GM03348 (cell line): Measurements from ENCODE around the gene SORBS2.
"Not testable (repeated sequence)": the region's sequence is repeated elsewhere in the genome, so short reads cannot be mapped to it uniquely, and the experiment has no call there.

ENCODE experiments used
- DNase-seq: peaks from one replicate; pipeline ENCODE4 v3.0.0; 2012; ENCODE audit warnings: low spot score

Gene SORBS2, protein sequence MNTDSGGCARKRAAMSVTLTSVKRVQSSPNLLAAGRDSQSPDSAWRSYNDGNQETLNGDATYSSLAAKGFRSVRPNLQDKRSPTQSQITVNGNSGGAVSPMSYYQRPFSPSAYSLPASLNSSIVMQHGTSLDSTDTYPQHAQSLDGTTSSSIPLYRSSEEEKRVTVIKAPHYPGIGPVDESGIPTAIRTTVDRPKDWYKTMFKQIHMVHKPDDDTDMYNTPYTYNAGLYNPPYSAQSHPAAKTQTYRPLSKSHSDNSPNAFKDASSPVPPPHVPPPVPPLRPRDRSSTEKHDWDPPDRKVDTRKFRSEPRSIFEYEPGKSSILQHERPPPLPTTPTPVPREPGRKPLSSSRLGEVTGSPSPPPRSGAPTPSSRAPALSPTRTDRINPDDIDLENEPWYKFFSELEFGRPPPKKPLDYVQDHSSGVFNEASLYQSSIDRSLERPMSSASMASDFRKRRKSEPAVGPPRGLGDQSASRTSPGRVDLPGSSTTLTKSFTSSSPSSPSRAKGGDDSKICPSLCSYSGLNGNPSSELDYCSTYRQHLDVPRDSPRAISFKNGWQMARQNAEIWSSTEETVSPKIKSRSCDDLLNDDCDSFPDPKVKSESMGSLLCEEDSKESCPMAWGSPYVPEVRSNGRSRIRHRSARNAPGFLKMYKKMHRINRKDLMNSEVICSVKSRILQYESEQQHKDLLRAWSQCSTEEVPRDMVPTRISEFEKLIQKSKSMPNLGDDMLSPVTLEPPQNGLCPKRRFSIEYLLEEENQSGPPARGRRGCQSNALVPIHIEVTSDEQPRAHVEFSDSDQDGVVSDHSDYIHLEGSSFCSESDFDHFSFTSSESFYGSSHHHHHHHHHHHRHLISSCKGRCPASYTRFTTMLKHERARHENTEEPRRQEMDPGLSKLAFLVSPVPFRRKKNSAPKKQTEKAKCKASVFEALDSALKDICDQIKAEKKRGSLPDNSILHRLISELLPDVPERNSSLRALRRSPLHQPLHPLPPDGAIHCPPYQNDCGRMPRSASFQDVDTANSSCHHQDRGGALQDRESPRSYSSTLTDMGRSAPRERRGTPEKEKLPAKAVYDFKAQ (N-terminal part only)

GRCh38 chr4:185811509-185812364, at the start of gene SORBS2:
TSS of gene SORBS2 (minus strand) at chr4:185812194. CDS start at chr4:185690571, 121,623 bp downstream.
- DNase-seq, result no peak

DNA sequence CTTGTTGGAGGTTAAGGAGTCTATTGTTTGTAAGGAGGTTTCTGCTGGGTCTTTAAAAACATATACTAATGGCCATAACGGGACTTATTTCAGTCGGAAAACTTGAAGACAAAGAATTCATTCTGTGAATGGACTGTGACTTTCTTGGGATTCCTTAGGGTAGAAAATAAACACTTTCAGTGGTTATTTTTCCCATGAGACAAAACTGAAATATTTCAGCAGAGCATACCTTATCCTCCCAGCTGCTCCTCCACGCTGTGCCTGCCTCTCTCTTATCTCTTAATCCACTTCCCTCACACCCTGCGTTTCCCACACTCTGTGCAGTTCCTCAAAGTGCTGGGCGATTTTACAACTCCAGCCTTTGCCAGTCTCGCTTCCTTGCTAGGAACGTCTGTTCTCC, 47.1 kb upstream of the SORBS2 start:
- no peak for DNase-seq

DNA sequence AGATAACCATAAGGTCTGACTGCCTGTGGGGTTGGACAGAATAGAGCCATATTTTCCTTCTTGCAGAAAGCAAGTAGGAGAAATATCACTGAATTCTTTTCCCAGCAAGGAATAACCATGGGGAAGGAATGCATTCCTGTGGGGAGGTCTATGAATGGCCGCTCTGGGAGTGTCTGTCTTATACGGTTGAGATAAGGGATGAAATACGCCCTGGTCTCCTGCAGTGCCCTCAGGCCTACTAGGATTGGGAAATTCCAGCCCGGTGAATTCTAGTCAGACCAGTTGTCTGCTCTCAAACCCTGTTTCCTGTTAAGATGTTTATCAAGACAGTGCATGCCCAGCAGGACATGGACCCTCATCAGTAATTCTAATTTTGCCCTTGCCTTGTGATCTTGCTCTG, 45.6 kb upstream of the SORBS2 start:
- not testable (repeated sequence) for DNase-seq

GRCh38 chr4:185853841-185854240, 41.8 kb upstream of the SORBS2 start:
- no peak for DNase-seq

DNA sequence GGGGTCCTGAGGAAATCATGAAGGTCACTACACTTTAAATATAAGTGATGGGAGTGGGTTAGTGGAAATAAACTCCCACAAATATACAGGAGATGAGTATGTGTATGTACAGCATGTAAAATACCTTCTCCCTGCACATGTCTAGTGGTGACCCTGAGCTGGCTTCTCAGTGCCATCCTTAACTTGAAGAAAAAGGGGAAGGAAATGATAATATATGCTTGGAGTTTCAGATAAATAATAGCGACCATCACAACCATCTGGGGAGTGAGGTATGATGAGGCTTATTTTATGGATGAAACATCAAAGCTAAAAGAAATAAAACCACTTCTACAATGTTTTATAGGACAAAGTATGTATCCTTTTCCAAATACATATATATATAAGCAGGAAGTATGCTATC, 41.0 kb upstream of the SORBS2 start:
- no peak for DNase-seq

GRCh38 chr4:185849664-185850550, 37.9 kb upstream of the SORBS2 start:
- DNase-seq, result peak; percentile 50

DNA sequence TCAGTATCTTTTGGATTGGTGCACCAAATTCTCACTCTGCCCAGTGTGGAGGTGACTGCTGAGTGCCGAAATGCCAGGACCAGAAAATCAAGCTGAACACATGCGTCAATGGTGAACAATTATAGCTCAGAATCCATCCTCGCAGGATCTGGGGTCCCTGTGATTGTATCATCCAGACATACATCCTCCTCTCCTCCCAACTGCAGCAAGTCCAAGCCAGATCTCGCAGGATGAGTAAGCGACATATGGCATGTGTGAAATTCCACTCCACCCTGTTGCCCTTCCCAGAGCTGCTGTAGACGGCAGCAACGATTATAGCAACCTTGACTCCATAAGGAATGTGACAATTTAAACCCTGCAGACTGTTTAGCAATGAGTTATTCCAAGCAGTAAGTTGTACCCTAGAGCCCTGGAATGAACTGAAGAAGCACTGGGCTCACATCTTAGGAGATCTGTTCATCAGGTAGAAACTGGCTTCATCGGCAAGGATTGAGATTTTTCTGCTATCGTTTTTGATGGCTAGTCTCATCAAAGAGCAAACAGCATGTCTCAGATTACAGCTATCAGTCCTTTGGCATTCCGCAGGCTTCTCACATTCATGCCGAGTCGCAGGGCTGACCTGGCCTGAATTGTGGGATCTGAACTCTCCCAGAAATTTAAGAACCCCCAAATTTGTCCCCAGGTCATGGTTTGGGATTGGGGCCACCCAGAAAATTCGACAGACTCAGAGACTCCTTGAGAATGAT, 35.5 kb upstream of the SORBS2 start:
- peak; percentile 77 for DNase-seq

DNA sequence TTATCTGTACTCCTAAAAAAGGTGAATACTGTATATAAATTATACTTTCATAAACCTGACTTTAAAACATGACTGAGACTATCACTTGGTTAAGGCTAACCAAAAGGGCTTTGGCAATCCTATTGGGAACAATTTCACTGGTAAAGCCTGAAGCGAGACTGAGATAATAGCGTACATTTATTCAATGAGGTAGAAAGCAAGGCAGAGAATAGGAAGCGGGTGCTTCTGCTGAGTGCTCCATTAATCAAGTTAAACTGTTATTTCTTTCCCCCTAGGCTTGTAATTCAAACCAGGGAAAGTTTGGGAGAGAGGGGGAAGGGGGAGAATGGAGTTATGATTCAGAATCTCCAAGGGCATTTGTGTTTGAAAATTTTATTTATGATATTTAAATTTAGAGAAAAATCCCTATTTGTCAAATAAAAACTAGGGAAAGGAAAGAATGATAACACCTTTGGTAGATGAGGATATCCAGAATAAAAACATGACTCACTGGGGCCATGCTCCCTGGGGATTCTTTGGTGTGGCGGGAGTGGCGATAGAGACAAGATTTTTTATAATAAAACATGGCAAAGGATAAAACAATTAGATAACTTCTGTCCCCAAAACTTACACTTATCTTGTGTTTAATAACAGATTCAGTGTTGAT, 34.6 kb upstream of the SORBS2 start:
- DNase-seq, result no peak

DNA sequence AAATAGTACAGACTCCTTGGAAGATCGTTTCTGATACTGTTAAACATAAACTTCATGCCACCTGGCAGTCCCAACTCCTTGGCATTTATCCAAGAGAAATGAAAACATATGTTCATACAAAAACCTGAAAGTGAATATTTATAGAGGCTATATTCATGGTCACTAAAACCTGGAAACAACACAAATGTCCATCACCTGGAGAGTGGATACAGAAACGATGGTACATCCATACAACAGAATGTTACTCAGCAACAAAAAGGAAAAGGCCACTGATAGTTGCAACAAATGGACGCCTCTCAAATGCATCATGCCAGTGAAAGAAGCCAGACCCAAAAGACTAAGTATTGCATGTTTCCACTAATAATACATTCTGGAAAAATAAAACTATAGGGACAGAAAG, 34.0 kb upstream of the SORBS2 start:
- DNase-seq, result no peak

DNA sequence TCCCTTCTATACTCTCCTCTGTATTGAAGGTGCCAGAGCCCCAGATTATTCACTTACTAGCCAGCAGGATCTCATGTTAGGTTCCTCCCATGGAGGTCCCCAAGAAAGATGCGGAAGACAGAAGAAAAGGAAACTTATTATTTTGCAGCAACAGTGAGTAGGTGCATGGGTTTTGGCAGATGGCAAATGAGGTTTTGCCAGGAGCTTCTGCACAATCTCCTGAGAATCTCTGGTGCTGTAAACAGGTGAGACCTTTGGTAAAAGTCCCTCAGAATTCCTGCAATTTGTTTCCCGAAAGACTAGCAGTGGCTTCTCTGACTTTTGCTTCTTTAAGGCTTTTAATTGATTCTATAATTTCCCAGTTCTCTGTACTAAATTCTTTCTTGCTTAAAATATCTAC, 29.5 kb upstream of the SORBS2 start:
- DNase-seq, result no peak

- DNase-seq, result no peak
Measured at GRCh38 chr4:185840953-185841352, 29.0 kb upstream of the SORBS2 start.

- no peak for DNase-seq
Measured at GRCh38 chr4:185840201-185840600, 28.2 kb upstream of the SORBS2 start.

GRCh38 chr4:185839770-185840169, 27.8 kb upstream of the SORBS2 start:
- no peak for DNase-seq

GRCh38 chr4:185839194-185839712, 27.3 kb upstream of the SORBS2 start:
- DNase-seq, result peak; percentile 88

DNA sequence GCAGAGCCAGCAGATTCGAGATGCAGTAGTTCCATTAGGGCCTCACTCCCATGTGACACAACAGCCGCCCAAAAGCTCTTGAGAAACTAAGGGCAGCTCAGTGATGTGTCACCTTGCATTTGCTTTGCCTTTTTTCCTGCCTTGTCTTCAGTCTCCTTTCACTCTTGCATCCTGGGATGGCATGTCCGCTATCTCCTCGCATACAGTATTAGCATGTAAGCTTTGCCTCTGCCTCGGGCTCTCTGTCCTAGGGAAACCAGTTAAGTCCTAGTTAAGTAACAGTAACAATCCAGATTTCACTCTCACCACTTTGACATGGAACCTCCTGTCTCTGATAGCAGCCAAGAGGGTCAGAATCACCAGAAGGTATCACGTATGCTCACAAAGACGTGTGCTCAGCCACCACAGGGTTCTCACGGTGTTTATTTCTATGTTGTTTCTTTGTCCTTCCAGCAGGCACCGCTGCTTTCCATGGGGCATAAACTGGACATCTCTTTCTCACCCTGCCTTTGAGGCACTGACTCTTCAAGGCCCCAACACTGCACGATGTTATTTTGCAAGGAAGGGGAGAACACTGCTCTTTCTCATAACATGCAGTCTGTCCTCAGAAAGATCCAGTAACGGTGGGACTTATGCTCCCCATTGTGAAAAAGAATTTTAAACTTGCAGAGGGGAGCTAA, 26.7 kb upstream of the SORBS2 start:
- no peak for DNase-seq

DNA sequence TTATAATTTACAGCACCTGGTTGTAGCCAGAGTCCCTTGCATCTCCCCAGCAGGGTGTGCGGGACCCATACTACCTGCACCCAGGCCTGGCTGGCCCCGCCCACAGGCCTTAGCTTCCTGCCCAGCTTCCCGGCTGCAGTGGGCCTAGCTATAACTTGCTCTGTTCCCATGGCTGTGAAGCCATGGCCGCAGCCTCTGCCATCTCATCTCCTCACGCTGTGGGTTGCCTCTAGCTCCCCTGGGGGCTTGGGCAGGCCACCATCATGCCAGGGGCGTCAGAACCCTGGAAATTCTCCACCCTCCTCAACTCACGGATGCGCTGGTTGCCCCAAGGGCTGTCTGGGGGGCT, 26.1 kb upstream of the SORBS2 start:
- no peak for DNase-seq

- DNase-seq, result no peak
Measured at GRCh38 chr4:185837415-185838103, 25.6 kb upstream of the SORBS2 start.
